NT2/D1 (cell line): ENCODE results near the gene BRIP1.

ENCODE experiments used
- SUZ12 ChIP-seq: IDR thresholded peaks from 2 replicates; pipeline ENCODE4 v1.6.1; 2011; ENCODE audit not compliant: insufficient read length, insufficient read depth; ENCODE audit errors: extremely low read depth
- YY1 ChIP-seq: IDR thresholded peaks from 2 replicates; pipeline ENCODE4 v1.6.1; 2011; ENCODE audit not compliant: insufficient read length, insufficient read depth
- ZNF274 ChIP-seq: IDR thresholded peaks from 2 replicates; pipeline ENCODE4 v1.6.1; 2011; ENCODE audit warnings: mild to moderate bottlenecking, low read depth, low read length

DNA sequence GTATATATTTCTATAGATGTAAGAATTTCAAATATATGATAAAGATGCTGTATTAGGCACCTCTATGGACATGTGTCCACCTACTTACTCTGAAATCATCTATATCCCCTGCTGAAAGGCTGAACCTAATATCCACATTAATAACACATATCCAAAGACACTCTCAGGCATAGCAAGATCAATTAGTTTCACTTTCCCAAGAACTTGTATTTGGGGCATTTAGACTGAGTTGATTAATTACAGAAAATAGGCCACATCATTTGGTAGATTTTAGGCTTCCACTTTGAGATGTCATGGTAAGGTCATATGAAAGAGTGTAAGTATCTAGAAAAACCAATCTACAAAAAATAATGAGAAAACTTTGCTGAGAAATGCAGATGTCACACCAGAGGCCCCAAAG is 45.1 kb downstream of the BRIP1 start:
- TF ChIP-seq SUZ12, result no peak
- no peak for TF ChIP-seq ZNF274
- TF ChIP-seq YY1, result no peak
